ENCODE data around the gene ABCC11. TPM values are rescaled to one million over a fixed set of nuclear protein-coding genes. Genes with fewer than 3 reads are reported as not detected.

The ABCC11 gene
- total and polyA plus RNA-seq, 2 of the 13 experiments (the other 11 are each of a cell fraction or from before 2014, with no cell fraction given) = 1.0 to 1.4 TPM

GRCh38 chr16:48235556-48236136 is 11.7 kb downstream of the ABCC11 start (continued):
- no peak for TF ChIP-seq ZNF468 (CRISPR knock-in tag; IDR thresholded peaks at IDR 0.05)
- no peak for TF ChIP-seq FOXP1 (IDR thresholded peaks at IDR 0.05)
- no peak for TF ChIP-seq FOXP1 (CRISPR knock-in tag; IDR thresholded peaks at IDR 0.05)
- TF ChIP-seq BRD4 (CRISPR knock-in tag; IDR thresholded peaks at IDR 0.05) = peak; percentile 82
- TF ChIP-seq NCOA2 (CRISPR knock-in tag; IDR thresholded peaks at IDR 0.05) = no peak; the same call in 1 of the 2 replicates
- no peak for TF ChIP-seq SRSF9 (IDR thresholded peaks at IDR 0.05; ENCODE audit: borderline replicate concordance, insufficient read depth, low read depth, low read length, poor library complexity, severe bottlenecking)
- TF ChIP-seq HNRNPK (IDR thresholded peaks at IDR 0.05; ENCODE audit: low read depth, low read length, poor library complexity, severe bottlenecking) = no peak
- no peak for TF ChIP-seq E2F5 (CRISPR knock-in tag; conservative IDR thresholded peaks at IDR 0.05)
- TF ChIP-seq ZNF570 (CRISPR knock-in tag; IDR thresholded peaks at IDR 0.05; ENCODE audit: borderline replicate concordance) = no peak
- TF ChIP-seq ZKSCAN5 (CRISPR knock-in tag; IDR thresholded peaks at IDR 0.05) = 0 out of 2 replicates have a peak, but pooled peaks have one; percentile 30
- no peak for TF ChIP-seq TCF7 (IDR thresholded peaks at IDR 0.05; ENCODE audit: low read depth)
- TF ChIP-seq, protein P1, sequence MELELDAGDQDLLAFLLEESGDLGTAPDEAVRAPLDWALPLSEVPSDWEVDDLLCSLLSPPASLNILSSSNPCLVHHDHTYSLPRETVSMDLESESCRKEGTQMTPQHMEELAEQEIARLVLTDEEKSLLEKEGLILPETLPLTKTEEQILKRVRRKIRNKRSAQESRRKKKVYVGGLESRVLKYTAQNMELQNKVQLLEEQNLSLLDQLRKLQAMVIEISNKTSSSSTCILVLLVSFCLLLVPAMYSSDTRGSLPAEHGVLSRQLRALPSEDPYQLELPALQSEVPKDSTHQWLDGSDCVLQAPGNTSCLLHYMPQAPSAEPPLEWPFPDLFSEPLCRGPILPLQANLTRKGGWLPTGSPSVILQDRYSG (CRISPR knock-in tag; IDR thresholded peaks at IDR 0.05) = no peak
- TF ChIP-seq ZNF710 (CRISPR knock-in tag; IDR thresholded peaks at IDR 0.05; ENCODE audit: borderline replicate concordance) = peak; percentile 51; the same call in 1 of the 2 replicates
- TF ChIP-seq FOXJ3 (CRISPR knock-in tag; IDR thresholded peaks at IDR 0.05; ENCODE audit: borderline replicate concordance) = 0 out of 2 replicates have a peak, but pooled peaks have one; percentile 42
- TF ChIP-seq SP4 (CRISPR knock-in tag; IDR thresholded peaks at IDR 0.05) = no peak; the same call in 1 of the 2 replicates
- no peak for TF ChIP-seq KLF6 (CRISPR knock-in tag; IDR thresholded peaks at IDR 0.05)
- TF ChIP-seq GATAD2A (CRISPR knock-in tag; IDR thresholded peaks at IDR 0.05) = peak; percentile 79; the same call in 1 of the 2 replicates
- no peak for TF ChIP-seq SSRP1 (CRISPR knock-in tag; IDR thresholded peaks at IDR 0.05)
- TF ChIP-seq ZNF652 (CRISPR knock-in tag; IDR thresholded peaks at IDR 0.05; ENCODE audit: borderline replicate concordance, low read depth) = no peak
- TF ChIP-seq HNF1B (CRISPR knock-in tag; IDR thresholded peaks at IDR 0.05) = peak; percentile 76; the same call in 1 of the 2 replicates
- TF ChIP-seq ZNF446 (CRISPR knock-in tag; IDR thresholded peaks at IDR 0.05) = no peak
- TF ChIP-seq PRMT3 (CRISPR knock-in tag; IDR thresholded peaks at IDR 0.05; ENCODE audit: borderline replicate concordance, low read depth) = no peak
- no peak for TF ChIP-seq ZNF34 (CRISPR knock-in tag; IDR thresholded peaks at IDR 0.05; ENCODE audit: borderline replicate concordance)
- peak; percentile 76; the same call in 1 of the 2 replicates for TF ChIP-seq ZNF33A (CRISPR knock-in tag; IDR thresholded peaks at IDR 0.05; ENCODE audit: borderline replicate concordance)
- TF ChIP-seq, protein P2, sequence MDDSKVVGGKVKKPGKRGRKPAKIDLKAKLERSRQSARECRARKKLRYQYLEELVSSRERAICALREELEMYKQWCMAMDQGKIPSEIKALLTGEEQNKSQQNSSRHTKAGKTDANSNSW (CRISPR knock-in tag; IDR thresholded peaks at IDR 0.05; ENCODE audit: borderline replicate concordance) = no peak

Measured in HepG2 (cell line).